IMR-90 (cell line): Measurements from ENCODE around the gene RABEP2. TPM values are rescaled to one million over a fixed set of nuclear protein-coding genes. Genes with fewer than 3 reads are reported as not detected.

Experiments used
- ATAC-seq: fragments of 200-7000 bp; cut with Tn5 transposase; 2 replicates; pipeline ENCODE4 v1.9.1; 2020; ENCODE audit warnings: low read depth, mild to moderate bottlenecking, moderate library complexity
- BruUV-seq: library from RNA; stranded (reverse); fragments of 400-500 nt; replicated peaks from 2 replicates; lab custom pipeline; 2021; lab: Mats Ljungman, UMichigan
- CTCF ChIA-PET: fragments of 300-600 bp; formaldehyde crosslinking; extraction: SDS; loops from one replicate; lab custom pipeline; 2021; ENCODE audit warnings: antibody characterized with exemption; lab: Yijun Ruan, JAX
- POLR2A ChIA-PET: fragments of 300-600 bp; sonication (Branson Sonifier 250); formaldehyde crosslinking; loops from one replicate; lab custom pipeline; 2022; ENCODE audit warnings: antibody characterized with exemption; ENCODE audit not compliant: unreplicated experiment; lab: Charles Lee
- DNase-seq: peaks from one replicate; pipeline ENCODE4 v3.0.0; 2013
- H2AFZ ChIP-seq: replicated peaks from 2 replicates; pipeline ENCODE3; 2013; ENCODE audit warnings: low read length, mild to moderate bottlenecking; ENCODE audit not compliant: poor library complexity
- H2AK5ac ChIP-seq: 2 replicates; pipeline ENCODE4 v1.6.1; 2013; ENCODE audit warnings: low read depth, low read length, inconsistent platforms
- H2AK9ac ChIP-seq: replicated peaks from 2 replicates; pipeline ENCODE3; 2013; ENCODE audit warnings: mild to moderate bottlenecking, low read depth, low read length, moderate library complexity; ENCODE audit not compliant: poor library complexity
- H2BK120ac ChIP-seq: 2 replicates; pipeline ENCODE4 v1.6.1; 2013; ENCODE audit warnings: low read depth, low read length, inconsistent platforms
- H2BK15ac ChIP-seq: 3 replicates; pipeline ENCODE4 v1.6.1; 2013; ENCODE audit warnings: low read depth, low read length, inconsistent platforms
- H2BK20ac ChIP-seq: 2 replicates; pipeline ENCODE4 v1.6.1; 2013; ENCODE audit warnings: low read depth, mild to moderate bottlenecking, inconsistent platforms, low read length, moderate library complexity
- H2BK5ac ChIP-seq: 2 replicates; pipeline ENCODE4 v1.6.1; 2013; ENCODE audit warnings: mild to moderate bottlenecking, low read depth, low read length, inconsistent platforms; ENCODE audit not compliant: poor library complexity, severe bottlenecking
- H3K14ac ChIP-seq: replicated peaks from 2 replicates; pipeline ENCODE4 v1.6.1; 2013; ENCODE audit warnings: low read depth, low read length, inconsistent platforms
- H3K18ac ChIP-seq: 2 replicates; pipeline ENCODE4 v1.6.1; 2013; ENCODE audit warnings: low read depth, low read length, control low read depth
- H3K23ac ChIP-seq: 2 replicates; pipeline ENCODE4 v1.6.1; 2013; ENCODE audit warnings: low read depth, low read length, inconsistent platforms
- H3K27ac ChIP-seq: 2 replicates; pipeline ENCODE4 v1.5.1; 2013; ENCODE audit warnings: mild to moderate bottlenecking, control low read depth, low read length; ENCODE audit not compliant: insufficient read depth
- H3K27me3 ChIP-seq: 2 replicates; pipeline ENCODE4 v1.6.1; 2013; ENCODE audit warnings: low read length; ENCODE audit not compliant: control insufficient read depth, insufficient read depth
- H3K36me3 ChIP-seq: 2 replicates; pipeline ENCODE4 v1.6.1; 2013; ENCODE audit warnings: low read length, mixed read lengths; ENCODE audit not compliant: control insufficient read depth, insufficient read depth
- H3K4ac ChIP-seq: 2 replicates; pipeline ENCODE4 v1.6.1; 2013; ENCODE audit warnings: low read depth, low read length, inconsistent platforms
- H3K4me1 ChIP-seq: 2 replicates; pipeline ENCODE4 v1.6.1; 2013; ENCODE audit warnings: low read length, mixed read lengths; ENCODE audit not compliant: control insufficient read depth, insufficient read depth
- H3K4me2 ChIP-seq: 2 replicates; pipeline ENCODE4 v1.6.1; 2013; ENCODE audit warnings: low read depth, mild to moderate bottlenecking, control low read depth, low read length, moderate library complexity
- H3K4me3 ChIP-seq: 2 replicates; pipeline ENCODE4 v1.5.1; 2013; ENCODE audit warnings: low read depth, mild to moderate bottlenecking, control low read depth, low read length, moderate library complexity; ENCODE audit not compliant: insufficient read depth
- H3K56ac ChIP-seq: 2 replicates; pipeline ENCODE4 v1.6.1; 2013; ENCODE audit warnings: low read length, inconsistent platforms; ENCODE audit not compliant: insufficient read depth; ENCODE audit errors: extremely low read depth
- H3K79me1 ChIP-seq, 2 experiments: 2 replicates each; pipeline ENCODE4 v1.6.1; 2013; ENCODE audit warnings: low read length in 2 of 2, inconsistent platforms in 1 of 2, low read depth in 1 of 2
- H3K9ac ChIP-seq: 2 replicates; pipeline ENCODE4 v1.6.1; 2013; ENCODE audit warnings: low read depth, low read length, control low read depth
- H3K9me1 ChIP-seq: 2 replicates; pipeline ENCODE4 v1.6.1; 2013; ENCODE audit warnings: low read length, inconsistent platforms; ENCODE audit not compliant: insufficient read depth
- H3K9me3 ChIP-seq: 2 replicates; pipeline ENCODE4 v1.6.1; 2013; ENCODE audit warnings: low read length; ENCODE audit not compliant: control insufficient read depth, insufficient read depth
- H4K20me1 ChIP-seq: 2 replicates; pipeline ENCODE4 v1.6.1; 2013; ENCODE audit warnings: low read length, inconsistent platforms; ENCODE audit not compliant: insufficient read depth
- H4K5ac ChIP-seq: 2 replicates; pipeline ENCODE4 v1.6.1; 2013; ENCODE audit warnings: mild to moderate bottlenecking, low read depth, low read length, control low read depth
- H4K8ac ChIP-seq, 2 experiments: 2 replicates each; pipeline ENCODE4 v1.6.1; 2013; ENCODE audit warnings: low read depth in 2 of 2, low read length in 2 of 2, control low read depth in 1 of 2, inconsistent platforms in 1 of 2
- H4K91ac ChIP-seq: 2 replicates; pipeline ENCODE4 v1.6.1; 2013; ENCODE audit warnings: low read depth, low read length, inconsistent platforms; ENCODE audit not compliant: insufficient read depth
- MAZ ChIP-seq: IDR thresholded peaks from 2 replicates; pipeline ENCODE4 v1.6.1; 2012; ENCODE audit warnings: low read depth, mild to moderate bottlenecking, low read length, improper control_type of control experiment, moderate library complexity, borderline replicate concordance
- MXI1 ChIP-seq: IDR thresholded peaks from 2 replicates; pipeline ENCODE4 v1.6.1; 2012; ENCODE audit warnings: low read depth, mild to moderate bottlenecking, low read length, moderate library complexity, borderline replicate concordance
- WGBS, 2 experiments: methylation state at CpG; one replicate each; pipeline versions ENCODE4 v1.1.5 to v1.1.7; 2013; ENCODE audit warnings: missing lambda C conversion rate in 2 of 2; ENCODE audit not compliant: insufficient read length in 1 of 2; ENCODE audit errors: extremely low coverage in 2 of 2; 5-methylcytosine and 5-hydroxymethylcytosine counted together
- dilution Hi-C: fragments of 300-500 bp; cut with HindIII; formaldehyde crosslinking; loops from one replicate; pipeline ENCODE4 v1.14.3; 2018; ENCODE audit warnings: low sequenced_read_pairs; ENCODE audit not compliant: unreplicated experiment
- in situ Hi-C: fragments of 300-500 bp; cut with MboI; formaldehyde crosslinking; loops from 3 replicates; pipeline ENCODE4 v1.14.3; 2019; ENCODE audit warnings: low sequenced_read_pairs, inconsistent platforms, mixed read lengths
- intact Hi-C: fragments of 100-400 bp; cut with micrococcal nuclease; formaldehyde crosslinking; loops from 2 replicates; pipeline ENCODE4 v1.10.0; 2022
- polyA plus RNA-seq, 3 experiments: library from polyadenylated mRNA; depleted of rRNA; stranded (reverse); fragments of >200 nt; gene quantifications; 2 replicates each; pipeline ENCODE4 v1.2.3, GENCODE V29; 2012; ENCODE audit warnings: low replicate concordance in 1 of 3
- total RNA-seq: library from RNA; depleted of rRNA; stranded (reverse); fragments of >200 nt; gene quantifications from 2 replicates; pipeline ENCODE4 v1.2.3, GENCODE V29; 2012

Gene RABEP2
- total and polyA plus RNA-seq, 2 of the 4 experiments (the other 2 are of a cell fraction) = 12.2 to 20.0 TPM

GRCh38 chr16:28863929-28864793 is 60.9 kb downstream of the RABEP2 start:
- DNase-seq = peak; percentile 55
- no TSS peak for BruUV-seq

More at GRCh38 chr16:28863929-28864793, 60.9 kb downstream of the RABEP2 start:
- dilution Hi-C loops (no loop called here), intact Hi-C loops (loop anchor here (2.0 to 5.0 kb wide), 4 partner anchors 17 to 83 kb away; partner anchors contain the start of genes ATXN2L, RABEP2 and TUFM), in situ Hi-C loops (no loop called here)
- peak overlapping the region; percentile 63 for H4K91ac ChIP-seq
- TF ChIP-seq MXI1 (peak; percentile 15; the same call in 1 of the 2 replicates), MAZ (no peak; the same call in 1 of the 2 replicates)
- H3K27me3 ChIP-seq = no peaks in the 10 kb centered on the region
- H3K9ac ChIP-seq = peak overlapping the region; percentile 85
- peak overlapping the region; percentile 97 for H3K4me2 ChIP-seq
- POLR2A ChIA-PET = interaction anchor here (0.6 to 1.0 kb wide), 2 partner anchors 10 to 589 kb away, joined by 4 to 11 read pairs; no protein-coding TSS in a partner anchor
- peaks cover 5% of the 10 kb centered on the region; the same call in 1 of the 2 replicates for H3K4me1 ChIP-seq
- H2AK9ac ChIP-seq = peak overlapping the region; percentile 96
- peak overlapping the region; percentile 98 to 100; a peak in 2 of 4 replicates for H4K8ac ChIP-seq
- H2BK120ac ChIP-seq = no peak overlapping the region
- no peak overlapping the region for H4K5ac ChIP-seq
- WGBS, 2 experiments = 4% methylated on average over 5 of the region's 42 CpGs; no CpG with 5 or more reads in 1 of the 2 experiments
- CTCF ChIA-PET = interaction anchor here (0.6 to 1.5 kb wide), 2 partner anchors 9 to 80 kb away, joined by 4 read pairs; no protein-coding TSS in a partner anchor
- peaks cover 25 to 60% of the 10 kb centered on the region in 2 experiments for H3K79me1 ChIP-seq
- peak overlapping the region; percentile 72 for H3K23ac ChIP-seq
- H3K9me3 ChIP-seq = no peaks in the 10 kb centered on the region
- peaks cover 10% of the 10 kb centered on the region; the same call in 1 of the 2 replicates for H3K9me1 ChIP-seq
- peak overlapping the region; percentile 93 for H3K4me3 ChIP-seq
- peaks cover 16% of the 10 kb centered on the region; the same call in 1 of the 2 replicates for H3K36me3 ChIP-seq
- no peak overlapping the region for H2BK15ac ChIP-seq
- H3K14ac ChIP-seq = peak overlapping the region; percentile 64; the same call in 1 of the 2 replicates
- peak overlapping the region; percentile 7 for H2BK5ac ChIP-seq
- H2AK5ac ChIP-seq = peak overlapping the region; percentile 86
- H2AFZ ChIP-seq = peak overlapping the region; percentile 100
- H4K20me1 ChIP-seq = peaks cover 12% of the 10 kb centered on the region
- peak overlapping the region; percentile 95 for H3K27ac ChIP-seq
- peak overlapping the region; percentile 58 for H3K56ac ChIP-seq
- no peak overlapping the region for H3K18ac ChIP-seq
- no peak overlapping the region for H2BK20ac ChIP-seq
- H3K4ac ChIP-seq = peak overlapping the region; percentile 60
- ATAC-seq = peak; percentile 3
